Renal cortex interstitium (tissue), 11 donors: ENCODE measurements around the gene CLCN7. TPM values are rescaled to one million over a fixed set of nuclear protein-coding genes. Genes with fewer than 3 reads are reported as not detected.
"Not testable (repeated sequence)": the region's sequence is repeated elsewhere in the genome, so short reads cannot be mapped to it uniquely, and the experiment has no call there.

Experiments used
- DNase-seq, 11 donors: peaks; one replicate each; pipeline ENCODE4 v3.0.0-alpha.2; 2013; ENCODE audit warnings: low read depth in 9 of 11, low spot score in 4 of 11; ENCODE audit errors: extremely low read depth in 1 of 11
- polyA plus RNA-seq, 3 donors: library from polyadenylated mRNA; unstranded; fragments of 120-200 nt; gene quantifications; one replicate each; pipeline ENCODE4 v1.2.1, GENCODE V29; 2013; ENCODE audit not compliant: insufficient read length in 3 of 3

Gene CLCN7
- polyA plus RNA-seq, 3 donors = 44.9 to 62.2 (median 51.7) TPM

- peak; percentile 46 to 79 (median 68) for DNase-seq
Measured at GRCh38 chr16:1492923-1493745, 18.3 kb upstream of the CLCN7 start, which contains the start of gene TELO2. TELO2 (plus strand) TSS chr16:1493360; CDS start chr16:1494282, 922 bp downstream.

- DNase-seq = no peak
Measured at GRCh38 chr16:1492082-1492922, 17.5 kb upstream of the CLCN7 start.

GRCh38 chr16:1491327-1491726 lies 16.5 kb upstream of the CLCN7 start:
- no peak for DNase-seq

- DNase-seq = no peak
Measured at GRCh38 chr16:1489077-1489476, 14.2 kb upstream of the CLCN7 start.

- DNase-seq = no peak
Measured at GRCh38 chr16:1488619-1489018, 13.8 kb upstream of the CLCN7 start, which contains the start of gene PTX4. PTX4 (minus strand) TSS chr16:1488944; CDS start chr16:1488909, 35 bp downstream.

- no peak for DNase-seq
Measured at GRCh38 chr16:1488054-1488601, 13.3 kb upstream of the CLCN7 start.

- DNase-seq = no peak
Measured at GRCh38 chr16:1487395-1488053, 12.7 kb upstream of the CLCN7 start.

GRCh38 chr16:1486551-1487390 lies 11.9 kb upstream of the CLCN7 start:
- no peak for DNase-seq

- DNase-seq = no peak
Measured at GRCh38 chr16:1485847-1486496, 11.1 kb upstream of the CLCN7 start.

GRCh38 chr16:1481906-1482835 lies 7.3 kb upstream of the CLCN7 start:
- DNase-seq = no peak

- not testable (repeated sequence) for DNase-seq
Measured at GRCh38 chr16:1478937-1479336, 4.1 kb upstream of the CLCN7 start.

GRCh38 chr16:1477033-1477432 lies 2.2 kb upstream of the CLCN7 start:
- no peak for DNase-seq

- no peak for DNase-seq
Measured at GRCh38 chr16:1475552-1476114, 805 bp upstream of the CLCN7 start.

- DNase-seq = no peak
Measured at GRCh38 chr16:1474082-1474795, 589 bp downstream of the CLCN7 start.

- DNase-seq = no peak
Measured at GRCh38 chr16:1472974-1473373, 1.9 kb downstream of the CLCN7 start.
